Activated naive CD8-positive, alpha-beta T cell treated with anti-CD3 and anti-CD28 coated beads, Interleukin-2, amount 50 U/mL, for 16 hours (primary cell): Measurements from ENCODE around the gene KAZN.

Source experiments
- DNase-seq: peaks from one replicate; pipeline ENCODE4 v3.0.0-alpha.2; 2020; ENCODE audit warnings: low read depth, low spot score

Gene KAZN

DNA sequence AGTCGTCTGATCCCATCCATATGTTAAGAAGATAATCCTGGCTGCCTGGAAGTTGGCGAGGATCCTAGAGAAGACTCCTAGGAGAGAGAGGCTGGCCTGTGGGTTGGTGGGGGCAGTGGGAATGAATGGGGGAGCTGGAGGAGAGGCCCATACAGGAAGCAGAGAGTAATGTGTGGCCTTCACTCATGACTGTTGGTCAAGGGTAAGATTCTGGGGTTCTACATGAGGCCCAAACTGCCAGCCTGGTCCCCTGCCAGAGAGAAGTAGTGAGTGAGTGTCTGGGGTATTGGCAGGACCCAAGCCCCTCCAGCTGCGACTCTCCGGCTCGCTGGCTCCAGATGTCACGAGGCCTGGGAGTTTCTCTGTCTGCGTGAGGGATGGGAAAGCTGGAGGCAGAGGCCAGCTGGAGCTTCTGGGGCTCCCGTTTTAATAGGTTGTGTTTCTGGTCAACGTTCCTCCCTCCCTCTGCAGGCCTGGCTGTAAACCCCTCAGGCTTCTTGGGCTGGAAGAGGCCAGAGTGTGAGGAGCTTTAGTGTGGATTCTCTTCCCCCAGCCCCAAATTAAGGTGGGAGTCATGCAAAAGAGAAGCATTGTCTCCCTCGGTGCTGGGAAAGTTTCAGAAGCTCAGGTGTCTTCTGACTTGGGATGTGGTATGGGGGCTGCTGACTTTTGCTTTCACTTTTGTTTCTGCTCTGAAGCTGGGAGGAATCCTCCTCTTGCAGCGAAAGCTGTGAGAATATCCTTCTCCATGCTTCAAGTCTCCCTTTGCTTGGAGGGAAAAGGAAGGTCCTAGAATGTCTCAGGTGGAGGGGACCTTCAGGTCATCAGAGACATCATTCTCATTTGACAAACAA is 557.6 kb downstream of the KAZN start:
- no peak for DNase-seq

DNA sequence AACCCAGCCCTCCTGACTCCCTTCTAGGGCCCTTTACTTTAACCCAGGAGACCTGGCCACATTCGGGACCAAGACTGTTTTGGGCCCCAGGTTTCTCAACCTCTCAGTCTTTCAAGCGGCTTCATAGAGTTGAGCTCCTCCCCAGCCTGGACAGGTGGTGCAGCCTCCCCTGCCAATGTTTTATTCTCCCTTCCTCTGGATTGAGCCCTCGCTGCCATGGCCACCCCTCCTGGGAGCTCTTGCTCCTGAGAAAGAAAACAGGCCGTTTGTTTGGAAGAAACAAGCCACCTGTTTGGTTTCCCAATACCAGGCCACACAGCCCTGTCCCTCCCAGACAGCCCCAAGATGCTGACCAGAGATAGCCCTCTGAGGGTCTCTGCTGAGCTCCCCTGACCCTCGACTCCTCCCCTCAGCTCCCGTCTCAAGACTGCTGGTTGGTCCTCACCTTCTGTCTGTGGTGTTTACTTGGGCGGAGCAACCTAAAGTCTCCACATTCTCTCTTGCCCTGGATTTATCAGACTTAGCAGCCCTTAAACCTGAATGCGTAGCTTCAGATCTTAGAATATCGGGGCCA is 558.4 kb downstream of the KAZN start:
- no peak for DNase-seq

GRCh38 chr1:15157524-15158399 is 559.3 kb downstream of the KAZN start:
- DNase-seq = no peak

- no peak for DNase-seq
These were observed 560.2 kb downstream of the KAZN start for GRCh38 chr1:15158506-15159165.

DNA sequence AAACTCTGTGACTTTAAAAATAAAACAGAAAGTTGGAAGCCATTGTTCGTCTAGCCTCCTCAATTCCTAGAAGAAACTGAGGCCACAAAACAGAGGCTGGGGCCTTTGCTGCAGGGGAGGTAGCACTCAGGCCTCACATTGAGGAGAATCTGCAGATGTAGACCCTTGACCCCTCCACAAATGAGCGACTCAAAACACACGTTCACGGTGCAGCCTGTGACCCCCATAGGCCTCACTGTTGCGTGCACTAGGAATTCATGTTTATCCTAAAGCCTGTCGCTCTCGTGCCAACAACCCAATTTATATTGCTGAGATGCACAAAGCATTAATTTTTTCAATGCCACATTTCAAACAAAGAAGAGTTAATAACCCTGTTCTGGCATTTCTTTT is 560.7 kb downstream of the KAZN start:
- no peak for DNase-seq

GRCh38 chr1:15160626-15161025 is 562.1 kb downstream of the KAZN start:
- DNase-seq = no peak

GRCh38 chr1:15167386-15167785 is 568.9 kb downstream of the KAZN start:
- DNase-seq = no peak
